Activated naive CD8-positive, alpha-beta T cell treated with anti-CD3 and anti-CD28 coated beads, Interleukin-2, amount 50 U/mL, for 24 hours (primary cell): Measurements from ENCODE around the gene TMEM145.

Source experiments
- ATAC-seq: fragments of 150-1000 bp; cut with Tn5 transposase; one replicate; pipeline ENCODE4 v1.10.0; 2021
- DNase-seq: peaks from one replicate; pipeline ENCODE4 v3.0.0; 2021
- H3K27ac Mint-ChIP-seq: one replicate; pipeline ENCODE4 v1.8.0; 2021; ENCODE audit warnings: mild to moderate bottlenecking, mixed read lengths
- H3K27me3 Mint-ChIP-seq: one replicate; pipeline ENCODE4 v1.8.0; 2021; ENCODE audit warnings: mixed read lengths
- H3K36me3 Mint-ChIP-seq: one replicate; pipeline ENCODE4 v1.8.0; 2021; ENCODE audit warnings: low read depth, mixed read lengths
- H3K4me1 Mint-ChIP-seq: one replicate; pipeline ENCODE4 v1.8.0; 2021; ENCODE audit warnings: mixed read lengths
- H3K4me3 Mint-ChIP-seq: one replicate; pipeline ENCODE4 v1.8.0; 2021; ENCODE audit warnings: mild to moderate bottlenecking, moderate library complexity, mixed read lengths
- H3K9me3 Mint-ChIP-seq: one replicate; pipeline ENCODE4 v1.8.0; 2021; ENCODE audit warnings: mixed read lengths

Gene TMEM145

GRCh38 chr19:42281827-42282762 lies 31.0 kb upstream of the TMEM145 start:
- Mint-ChIP-seq H3K4me1 (peaks cover 43% of the 10 kb centered on the region), H3K9me3 (no peaks in the 10 kb centered on the region), H3K27me3 (no peaks in the 10 kb centered on the region), H3K27ac (no peak overlapping the region), H3K4me3 (peak overlapping the region; percentile 58), H3K36me3 (peaks cover 2% of the 10 kb centered on the region)
- ATAC-seq (peak; percentile 7), DNase-seq (peak; percentile 38)

GRCh38 chr19:42282819-42283187 lies 30.3 kb upstream of the TMEM145 start:
- no peaks in the 10 kb centered on the region for H3K27me3 Mint-ChIP-seq
- no peak overlapping the region for H3K27ac Mint-ChIP-seq
- H3K36me3 Mint-ChIP-seq = peaks cover 6% of the 10 kb centered on the region
- peaks cover 38% of the 10 kb centered on the region for H3K4me1 Mint-ChIP-seq
- ATAC-seq (no peak), DNase-seq (no peak)
- no peaks in the 10 kb centered on the region for H3K9me3 Mint-ChIP-seq
- H3K4me3 Mint-ChIP-seq = no peak overlapping the region

GRCh38 chr19:42283188-42284065 lies 29.7 kb upstream of the TMEM145 start:
- ATAC-seq (peak; percentile 53), DNase-seq (peak; percentile 97)
- H3K27ac Mint-ChIP-seq = no peak overlapping the region
- peaks cover 6% of the 10 kb centered on the region for H3K36me3 Mint-ChIP-seq
- no peak overlapping the region for H3K4me3 Mint-ChIP-seq
- H3K27me3 Mint-ChIP-seq = no peaks in the 10 kb centered on the region
- H3K9me3 Mint-ChIP-seq = no peaks in the 10 kb centered on the region
- peaks cover 34% of the 10 kb centered on the region for H3K4me1 Mint-ChIP-seq

GRCh38 chr19:42284066-42284501 lies 29.0 kb upstream of the TMEM145 start:
- ATAC-seq (peak; percentile 4), DNase-seq (peak; percentile 81)
- H3K27me3 Mint-ChIP-seq = no peaks in the 10 kb centered on the region
- H3K4me1 Mint-ChIP-seq = peaks cover 27% of the 10 kb centered on the region
- no peaks in the 10 kb centered on the region for H3K9me3 Mint-ChIP-seq
- H3K4me3 Mint-ChIP-seq = no peak overlapping the region
- H3K27ac Mint-ChIP-seq = no peak overlapping the region
- H3K36me3 Mint-ChIP-seq = peaks cover 6% of the 10 kb centered on the region

DNA sequence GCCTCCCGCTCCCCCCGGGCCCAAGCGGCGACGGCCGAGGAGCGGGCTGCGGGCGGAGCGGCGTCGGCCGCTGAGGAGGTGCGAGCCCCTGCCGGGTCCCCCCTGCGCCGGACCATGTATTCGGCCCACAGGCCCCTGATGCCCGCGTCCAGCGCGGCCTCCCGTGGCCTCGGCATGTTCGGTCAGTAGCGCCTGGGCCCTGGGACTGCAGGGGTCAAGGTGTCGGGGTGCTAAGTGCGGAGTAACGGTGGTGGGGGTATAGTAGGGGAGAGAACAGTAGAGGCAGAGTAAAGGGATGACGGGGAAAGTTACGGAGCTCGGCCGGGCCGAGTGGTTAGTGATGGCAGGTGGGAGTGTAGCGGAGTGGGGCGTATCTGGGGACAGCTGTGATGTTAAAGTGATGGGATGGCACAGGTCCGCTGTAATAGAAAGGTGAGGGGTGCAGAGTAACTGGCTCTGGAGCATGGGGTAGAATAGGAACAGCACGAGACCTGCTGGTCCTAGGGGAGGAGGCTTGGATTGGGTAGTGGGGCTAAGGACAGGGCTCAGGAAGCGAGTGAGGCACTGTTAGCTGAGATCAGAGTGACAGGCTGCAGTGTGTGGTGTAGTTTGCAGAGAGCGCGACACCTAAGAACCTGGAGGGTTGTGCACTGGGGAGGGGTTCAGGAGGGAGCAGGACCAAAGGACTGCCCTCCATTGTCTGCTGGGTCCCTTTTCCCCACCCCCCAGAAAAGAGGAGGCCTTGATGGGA lies 28.3 kb upstream of the TMEM145 start:
- peak overlapping the region; percentile 93 for H3K4me3 Mint-ChIP-seq
- ATAC-seq (no peak), DNase-seq (peak; percentile 34)
- H3K27ac Mint-ChIP-seq = peak overlapping the region; percentile 86
- no peaks in the 10 kb centered on the region for H3K9me3 Mint-ChIP-seq
- H3K4me1 Mint-ChIP-seq = peaks cover 21% of the 10 kb centered on the region
- no peaks in the 10 kb centered on the region for H3K27me3 Mint-ChIP-seq
- H3K36me3 Mint-ChIP-seq = peaks cover 6% of the 10 kb centered on the region

DNA sequence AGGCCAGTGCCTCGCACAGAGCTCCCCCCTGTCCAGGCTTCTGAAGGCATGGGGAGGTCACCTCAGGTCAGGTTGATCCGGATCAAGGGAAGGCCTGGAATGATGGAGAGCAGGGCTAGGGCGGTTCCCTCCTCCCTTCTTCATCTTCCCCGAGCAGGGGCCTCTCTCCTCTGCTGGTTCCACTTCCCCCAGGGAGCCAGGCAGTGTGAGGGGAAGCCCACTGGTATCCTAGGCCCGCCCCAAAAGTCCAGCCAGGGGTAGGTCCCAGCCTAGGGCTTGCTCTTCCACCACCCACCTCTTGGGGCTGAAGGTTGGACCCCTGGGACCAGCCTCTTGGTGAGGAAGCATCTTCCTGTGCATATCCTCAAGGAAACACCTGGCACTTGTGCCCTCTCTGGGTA lies 27.6 kb upstream of the TMEM145 start:
- no peak for ATAC-seq
- Mint-ChIP-seq H3K27ac (no peak overlapping the region), H3K36me3 (peaks cover 6% of the 10 kb centered on the region)

DNA sequence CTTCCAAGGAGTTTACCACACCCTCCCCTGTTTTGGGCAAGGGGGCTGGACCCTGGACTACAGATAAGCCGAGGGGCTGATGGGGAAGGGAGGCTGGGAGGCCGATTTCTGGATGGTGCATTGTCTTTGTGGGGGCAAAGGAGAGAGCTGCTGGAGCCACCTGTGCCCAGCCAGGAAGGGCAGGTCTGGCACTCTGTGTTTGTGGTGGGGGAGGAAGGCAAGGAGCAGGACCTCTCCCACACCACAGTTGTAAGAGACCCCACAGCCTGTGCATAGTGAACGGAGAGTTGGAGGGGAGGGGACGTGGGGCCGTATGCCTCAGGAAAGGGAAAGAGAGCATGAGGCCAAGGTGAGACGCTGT lies 27.1 kb upstream of the TMEM145 start:
- DNase-seq (no peak), ATAC-seq (no peak)
- no peak overlapping the region for H3K27ac Mint-ChIP-seq
- H3K27me3 Mint-ChIP-seq = no peaks in the 10 kb centered on the region
- no peaks in the 10 kb centered on the region for H3K9me3 Mint-ChIP-seq
- peaks cover 6% of the 10 kb centered on the region for H3K36me3 Mint-ChIP-seq
- H3K4me3 Mint-ChIP-seq = peak overlapping the region; percentile 93
- peaks cover 21% of the 10 kb centered on the region for H3K4me1 Mint-ChIP-seq

More for the DNA sequence above, 27.6 kb upstream of the TMEM145 start:
- H3K4me3 Mint-ChIP-seq = peak overlapping the region; percentile 93
- H3K9me3 Mint-ChIP-seq = no peaks in the 10 kb centered on the region
- no peaks in the 10 kb centered on the region for H3K27me3 Mint-ChIP-seq
- peaks cover 21% of the 10 kb centered on the region for H3K4me1 Mint-ChIP-seq
- DNase-seq = no peak

DNA sequence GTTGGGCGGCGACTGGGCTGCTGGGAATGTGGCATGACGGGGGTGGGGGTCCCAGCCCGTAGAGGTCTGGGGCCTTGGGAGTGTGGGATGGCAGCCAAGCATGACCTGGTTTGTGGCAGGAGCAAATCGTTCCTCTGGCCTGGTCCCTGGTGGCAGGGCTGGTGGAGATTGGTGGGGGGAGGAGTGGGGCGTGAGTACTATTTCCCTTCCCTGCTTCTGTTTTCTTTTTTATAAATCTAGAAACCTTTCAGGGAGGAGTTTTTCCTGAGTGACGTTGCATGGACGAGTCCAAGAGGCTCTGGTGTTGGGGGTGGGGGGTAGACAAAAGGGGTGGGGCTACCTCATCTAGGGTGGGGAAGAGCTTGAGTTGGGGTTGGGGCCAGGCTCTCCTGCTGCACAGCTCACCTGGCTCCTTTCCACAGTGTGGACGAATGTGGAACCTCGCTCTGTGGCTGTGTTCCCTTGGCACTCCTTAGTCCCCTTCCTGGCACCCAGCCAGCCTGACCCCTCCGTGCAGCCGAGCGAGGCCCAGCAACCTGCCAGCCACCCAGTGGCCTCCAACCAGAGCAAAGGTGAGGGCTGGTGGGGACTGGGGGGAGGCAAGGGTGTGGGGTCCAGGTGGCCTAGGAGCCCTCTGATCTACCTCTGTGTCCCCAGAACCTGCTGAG lies 26.6 kb upstream of the TMEM145 start:
- Mint-ChIP-seq H3K4me3 (no peak overlapping the region), H3K9me3 (no peaks in the 10 kb centered on the region), H3K36me3 (peaks cover 6% of the 10 kb centered on the region), H3K27ac (no peak overlapping the region), H3K27me3 (no peaks in the 10 kb centered on the region), H3K4me1 (peaks cover 17% of the 10 kb centered on the region)
- ATAC-seq = no peak
- DNase-seq = no peak

DNA sequence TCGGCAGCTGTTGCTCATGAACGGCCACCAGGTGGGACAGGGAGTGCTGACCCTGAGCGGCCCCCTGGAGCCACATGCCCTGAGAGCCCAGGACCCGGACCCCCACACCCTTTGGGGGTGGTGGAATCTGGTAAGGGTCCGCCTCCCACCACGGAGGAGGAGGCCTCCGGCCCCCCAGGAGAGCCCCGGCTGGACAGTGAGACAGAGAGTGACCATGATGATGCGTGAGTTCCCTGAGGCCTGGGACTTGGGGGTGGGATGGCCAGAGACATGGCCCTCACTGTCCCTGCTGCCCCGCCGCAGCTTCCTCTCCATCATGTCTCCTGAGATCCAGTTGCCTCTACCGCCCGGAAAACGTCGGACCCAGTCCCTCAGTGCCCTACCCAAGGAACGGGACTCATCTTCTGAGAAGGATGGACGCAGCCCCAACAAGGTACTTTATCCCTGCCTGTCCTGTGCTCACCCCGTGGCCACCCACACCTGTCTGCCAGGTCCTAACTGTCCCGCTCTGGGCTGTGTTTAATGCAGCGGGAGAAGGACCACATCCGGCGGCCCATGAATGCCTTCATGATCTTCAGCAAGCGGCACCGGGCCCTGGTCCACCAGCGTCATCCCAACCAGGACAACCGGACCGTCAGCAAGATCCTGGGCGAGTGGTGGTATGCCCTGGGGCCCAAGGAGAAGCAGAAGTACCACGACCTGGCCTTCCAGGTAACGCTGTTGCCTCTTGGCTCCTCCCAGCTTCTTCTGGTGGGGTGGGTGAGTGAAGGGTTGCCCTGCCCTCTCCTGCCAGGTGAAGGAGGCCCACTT lies 25.9 kb upstream of the TMEM145 start:
- DNase-seq (no peak), ATAC-seq (no peak)
- peaks cover 9% of the 10 kb centered on the region for H3K36me3 Mint-ChIP-seq
- no peak overlapping the region for H3K4me3 Mint-ChIP-seq
- H3K27ac Mint-ChIP-seq = no peak overlapping the region
- peaks cover 20% of the 10 kb centered on the region for H3K4me1 Mint-ChIP-seq
- H3K9me3 Mint-ChIP-seq = no peaks in the 10 kb centered on the region
- no peaks in the 10 kb centered on the region for H3K27me3 Mint-ChIP-seq

DNA sequence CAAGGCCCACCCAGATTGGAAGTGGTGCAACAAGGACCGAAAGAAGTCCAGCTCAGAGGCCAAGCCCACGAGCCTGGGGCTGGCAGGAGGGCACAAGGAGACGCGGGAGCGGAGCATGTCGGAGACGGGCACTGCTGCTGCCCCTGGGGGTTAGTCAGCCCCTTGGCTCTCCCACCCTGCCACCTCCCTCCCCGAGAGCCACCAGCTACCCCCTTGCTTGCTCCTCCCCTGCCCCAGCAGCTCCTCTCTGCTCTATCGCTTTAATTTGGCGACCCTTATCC lies 25.3 kb upstream of the TMEM145 start:
- H3K36me3 Mint-ChIP-seq = peaks cover 9% of the 10 kb centered on the region
- DNase-seq (no peak), ATAC-seq (no peak)
- H3K9me3 Mint-ChIP-seq = no peaks in the 10 kb centered on the region
- peaks cover 20% of the 10 kb centered on the region for H3K4me1 Mint-ChIP-seq
- no peak overlapping the region for H3K27ac Mint-ChIP-seq
- H3K4me3 Mint-ChIP-seq = no peak overlapping the region
- no peaks in the 10 kb centered on the region for H3K27me3 Mint-ChIP-seq

DNA sequence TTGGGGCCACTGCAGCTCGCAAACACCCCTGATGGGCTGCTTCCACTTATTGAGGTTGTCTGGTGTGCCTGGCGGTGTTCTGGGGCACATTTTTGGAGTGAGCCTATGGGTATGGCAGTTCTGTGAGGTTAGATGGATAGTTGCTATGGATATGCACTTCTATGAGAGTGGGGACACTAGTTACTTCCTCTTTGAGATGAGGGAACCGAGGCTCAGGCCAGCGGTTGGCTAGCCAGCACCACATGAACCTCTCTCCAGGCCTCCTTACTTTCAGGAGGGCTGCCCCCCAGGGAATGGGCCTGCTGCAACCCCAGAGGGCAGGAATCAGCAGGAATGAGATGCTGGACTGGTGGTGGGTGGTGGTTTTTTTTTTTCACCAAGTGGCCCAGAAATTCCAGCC lies 24.7 kb upstream of the TMEM145 start:
- H3K36me3 Mint-ChIP-seq = peaks cover 12% of the 10 kb centered on the region
- H3K27ac Mint-ChIP-seq = no peak overlapping the region
- H3K4me3 Mint-ChIP-seq = no peak overlapping the region
- ATAC-seq (no peak), DNase-seq (no peak)
- H3K27me3 Mint-ChIP-seq = no peaks in the 10 kb centered on the region
- H3K9me3 Mint-ChIP-seq = no peaks in the 10 kb centered on the region
- peaks cover 20% of the 10 kb centered on the region for H3K4me1 Mint-ChIP-seq

- Mint-ChIP-seq H3K27me3 (no peaks in the 10 kb centered on the region), H3K4me3 (no peak overlapping the region), H3K4me1 (peaks cover 20% of the 10 kb centered on the region), H3K36me3 (peaks cover 12% of the 10 kb centered on the region), H3K9me3 (no peaks in the 10 kb centered on the region), H3K27ac (no peak overlapping the region)
- no peak for ATAC-seq
- DNase-seq = no peak
These were observed 24.1 kb upstream of the TMEM145 start for GRCh38 chr19:42288881-42289555.

DNA sequence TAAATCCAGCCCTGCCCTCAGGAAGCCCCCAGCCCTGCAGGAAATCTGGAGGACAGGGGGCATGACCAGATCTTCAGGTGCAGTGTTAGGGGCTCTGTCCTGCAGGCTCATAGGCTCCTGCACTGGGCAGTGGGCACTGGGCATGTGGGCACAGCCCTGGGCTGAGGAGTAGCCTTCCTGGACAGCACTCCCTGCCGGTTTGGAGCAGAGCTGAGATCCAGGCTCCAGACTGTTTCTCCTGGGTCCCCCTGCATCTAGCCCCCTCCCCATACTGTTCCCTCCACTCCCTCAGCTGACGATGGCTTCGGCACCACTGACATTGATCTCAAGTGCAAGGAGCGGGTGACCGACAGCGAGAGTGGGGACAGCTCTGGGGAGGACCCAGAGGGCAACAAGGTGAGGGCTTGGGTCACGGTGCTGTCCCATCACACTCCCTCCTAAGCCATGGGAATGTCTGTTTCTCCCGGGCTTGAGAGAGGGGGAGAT lies 23.5 kb upstream of the TMEM145 start:
- no peak for DNase-seq
- H3K4me1 Mint-ChIP-seq = peaks cover 20% of the 10 kb centered on the region
- peaks cover 12% of the 10 kb centered on the region for H3K36me3 Mint-ChIP-seq
- no peaks in the 10 kb centered on the region for H3K9me3 Mint-ChIP-seq
- no peak overlapping the region for H3K4me3 Mint-ChIP-seq
- no peak overlapping the region for H3K27ac Mint-ChIP-seq
- ATAC-seq = no peak
- no peaks in the 10 kb centered on the region for H3K27me3 Mint-ChIP-seq
